GM12878 (cell line): ENCODE results near the gene FBXL22. TPM values are rescaled to one million over a fixed set of nuclear protein-coding genes. Genes with fewer than 3 reads are reported as not detected.

Source experiments
- ATAC-seq: fragments of 200-7000 bp; cut with Tn5 transposase; 3 replicates; pipeline ENCODE4 v1.9.1; 2020; ENCODE audit warnings: mild to moderate bottlenecking, moderate library complexity
- BruUV-seq: library from RNA; stranded (reverse); fragments of 400-500 nt; replicated peaks from 2 replicates; lab custom pipeline; 2021; lab: Mats Ljungman, UMichigan
- CTCF ChIA-PET: fragments of 300-600 bp; sonication (Branson Sonifier 250); formaldehyde crosslinking; extraction: SDS; loops from one replicate; lab custom pipeline; 2021; ENCODE audit warnings: inconsistent platforms; lab: Yijun Ruan, JAX
- POLR2A ChIA-PET: fragments of 350-600 bp; formaldehyde crosslinking; extraction: SDS; loops from one replicate; lab custom pipeline; 2021; ENCODE audit warnings: inconsistent platforms; lab: Charles Lee
- RAD21 ChIA-PET: fragments of 300-600 bp; sonication (Branson Sonifier 250); formaldehyde crosslinking; loops from one replicate; lab custom pipeline; 2023; ENCODE audit warnings: antibody characterized with exemption; ENCODE audit not compliant: unreplicated experiment; lab: Charles Lee
- SMC1A ChIA-PET: fragments of 300-600 bp; sonication (Branson Sonifier 250); formaldehyde crosslinking; loops from one replicate; lab custom pipeline; 2023; ENCODE audit not compliant: unreplicated experiment, uncharacterized antibody; lab: Charles Lee
- DNase-seq: peaks from one replicate; pipeline ENCODE4 v3.0.0-alpha.2; 2011; ENCODE audit warnings: low read depth, low spot score
- FAIRE-seq: peaks from 3 replicates; lab custom pipeline; 2011; peaks lifted over from hg19 to GRCh38; lab: Jason Lieb, UNC
- H2AFZ ChIP-seq: 2 replicates; pipeline ENCODE4 v1.6.0; 2011; ENCODE audit warnings: low read depth, low read length, control low read depth; ENCODE audit not compliant: control insufficient read depth
- H3K27ac ChIP-seq: 2 replicates; pipeline ENCODE4 v1.5.1; 2011; ENCODE audit warnings: control low read depth; ENCODE audit not compliant: control insufficient read depth, insufficient read depth
- H3K27me3 ChIP-seq, 2 experiments: replicated peaks in 1 of 2; 2 replicates each; pipeline versions ENCODE4 v1.6.0 to v1.6.1; 2011; ENCODE audit warnings: low read length in 1 of 2; ENCODE audit not compliant: control insufficient read depth in 2 of 2, insufficient read depth in 2 of 2
- H3K36me3 ChIP-seq, 2 experiments: 2 replicates each; pipeline ENCODE4 v1.5.1; 2011; ENCODE audit warnings: low read length in 1 of 2; ENCODE audit not compliant: control insufficient read depth in 2 of 2, insufficient read depth in 2 of 2
- H3K4me1 ChIP-seq: 2 replicates; pipeline ENCODE4 v1.6.1; 2011; ENCODE audit warnings: mild to moderate bottlenecking, low read length, moderate library complexity, mixed read lengths; ENCODE audit not compliant: control insufficient read depth, insufficient read depth
- H3K4me2 ChIP-seq: 2 replicates; pipeline ENCODE4 v1.6.0; 2011; ENCODE audit warnings: control low read depth; ENCODE audit not compliant: control insufficient read depth, insufficient read depth
- H3K4me3 ChIP-seq: fragments of 200-600 bp; sonication (generic); 2 replicates; pipeline ENCODE4 v1.5.1; 2016
- H3K79me2 ChIP-seq: 2 replicates; pipeline ENCODE4 v1.6.0; 2011; ENCODE audit warnings: low read length; ENCODE audit not compliant: control insufficient read depth, insufficient read depth
- H3K9ac ChIP-seq: 2 replicates; pipeline ENCODE4 v1.8.0; 2011; ENCODE audit warnings: low read length, control low read depth, mixed read lengths; ENCODE audit not compliant: control insufficient read depth, insufficient read depth
- H3K9me3 ChIP-seq: replicated peaks from 3 replicates; pipeline ENCODE4 v1.5.1; 2011; ENCODE audit warnings: mild to moderate bottlenecking, low read length; ENCODE audit not compliant: control insufficient read depth, insufficient read depth
- H4K20me1 ChIP-seq: 2 replicates; pipeline ENCODE4 v1.6.0; 2011; ENCODE audit not compliant: control insufficient read depth, insufficient read depth
- BACH1 ChIP-seq: fragments of 450-650 bp; IDR thresholded peaks from 2 replicates; pipeline ENCODE4 v1.6.1; 2017; ENCODE audit warnings: mild to moderate bottlenecking, borderline replicate concordance
- CBX5 ChIP-seq: sonication (generic); IDR thresholded peaks from 2 replicates; pipeline ENCODE4 v1.6.1; 2016; ENCODE audit warnings: low read depth, moderate library complexity, mild to moderate bottlenecking, inconsistent platforms
- CHD2 ChIP-seq: IDR thresholded peaks from 2 replicates; pipeline ENCODE4 v1.6.1; 2011; ENCODE audit warnings: low read depth, low read length, improper control_type of control experiment, borderline replicate concordance
- EED ChIP-seq: sonication (generic); IDR thresholded peaks from 2 replicates; pipeline ENCODE4 v1.6.1; 2016; ENCODE audit warnings: antibody characterized with exemption, low read depth
- EZH2 ChIP-seq: IDR thresholded peaks from 2 replicates; pipeline ENCODE4 v1.6.1; 2012; ENCODE audit warnings: low read depth, mild to moderate bottlenecking, control low read depth, inconsistent platforms, low read length, borderline replicate concordance; ENCODE audit not compliant: control insufficient read depth
- MEF2A ChIP-seq: IDR thresholded peaks from 2 replicates; pipeline ENCODE4 v1.6.1; 2011; ENCODE audit warnings: low read depth, mild to moderate bottlenecking, low read length, moderate library complexity; ENCODE audit not compliant: insufficient read depth
- MYC ChIP-seq: IDR thresholded peaks from 2 replicates; pipeline ENCODE4 v1.6.1; 2011; ENCODE audit warnings: mild to moderate bottlenecking, low read length, moderate library complexity, inconsistent platforms; ENCODE audit not compliant: insufficient read depth, insufficient replicate concordance, insufficient read length, severe bottlenecking
- NFIC ChIP-seq: IDR thresholded peaks from 2 replicates; pipeline ENCODE4 v1.6.1; 2012; ENCODE audit warnings: low read depth, mild to moderate bottlenecking, inconsistent platforms, low read length, moderate library complexity
- NFXL1 ChIP-seq: fragments of 450-650 bp; IDR thresholded peaks from 2 replicates; pipeline ENCODE4 v1.6.1; 2017; ENCODE audit warnings: antibody characterized with exemption, mild to moderate bottlenecking, borderline replicate concordance
- NFYB ChIP-seq: IDR thresholded peaks from 2 replicates; pipeline ENCODE4 v1.6.1; 2011; ENCODE audit warnings: low read depth, mild to moderate bottlenecking, low read length, improper control_type of control experiment, moderate library complexity; ENCODE audit not compliant: insufficient read depth
- NRF1 ChIP-seq: conservative IDR thresholded peaks from 2 replicates; pipeline ENCODE4 v1.6.1; 2011; ENCODE audit warnings: mild to moderate bottlenecking, low read depth, low read length, improper control_type of control experiment
- SIN3A ChIP-seq: IDR thresholded peaks from 2 replicates; pipeline ENCODE4 v1.6.1; 2012; ENCODE audit warnings: low read depth, low read length, improper control_type of control experiment
- ZBTB33 ChIP-seq: fragments of 450-650 bp; IDR thresholded peaks from 2 replicates; pipeline ENCODE4 v1.6.1; 2017; ENCODE audit warnings: mild to moderate bottlenecking
- ZBTB40 ChIP-seq: fragments of 450-650 bp; IDR thresholded peaks from 2 replicates; pipeline ENCODE4 v1.6.1; 2016; ENCODE audit warnings: mild to moderate bottlenecking, moderate library complexity, borderline replicate concordance
- in situ Hi-C: fragments of 300-500 bp; cut with MboI; formaldehyde crosslinking; loops from 9 replicates; pipeline ENCODE4 v1.14.3; 2018; ENCODE audit warnings: mixed read lengths
- intact Hi-C: fragments of 100-400 bp; cut with micrococcal nuclease; formaldehyde crosslinking; loops from one replicate; pipeline ENCODE4 v1.14.2; 2022; ENCODE audit not compliant: unreplicated experiment
- polyA plus RNA-seq, 11 experiments: library from polyadenylated mRNA; depleted of rRNA in 4 of 11; unstranded in 6 of 11; stranded (reverse) in 5 of 11; fragments of >200 nt; fragmentation: Nextera tagmentation in 4 of 11; fragmentation: Illumina TruSeq in 1 of 11; extraction: Ambion mirVana in 4 of 11; extraction: Trizol in 1 of 11; gene quantifications; 1 replicate in 1 of 11; 2 replicates in 10 of 11; pipeline versions ENCODE4 v1.2.1 to v1.2.3, GENCODE V29; 2011 to 2016; ENCODE audit warnings: inconsistent platforms in 2 of 11, missing spikeins in 2 of 11, low read depth in 1 of 11
- total RNA-seq, 4 experiments: library from RNA; depleted of rRNA in 3 of 4; stranded (reverse); fragments of >200 nt in 3 of 4; fragmentation: Illumina TruSeq in 1 of 4; extraction: Trizol in 1 of 4; gene quantifications; 2 replicates each; pipeline versions ENCODE4 v1.2.1 to v1.2.3, GENCODE V29; 2013 to 2021
- TF ChIP-seq, protein P1 (sequence below): IDR thresholded peaks from 2 replicates; pipeline ENCODE4 v1.6.1; 2012; ENCODE audit warnings: low read depth, low read length, improper control_type of control experiment

The FBXL22 gene
- total and polyA plus RNA-seq, 10 of the 15 experiments (the other 5 are each of a cell fraction or from before 2014, with no cell fraction given), result 0.05 to 2.6 (median 0.52) TPM

DNA sequence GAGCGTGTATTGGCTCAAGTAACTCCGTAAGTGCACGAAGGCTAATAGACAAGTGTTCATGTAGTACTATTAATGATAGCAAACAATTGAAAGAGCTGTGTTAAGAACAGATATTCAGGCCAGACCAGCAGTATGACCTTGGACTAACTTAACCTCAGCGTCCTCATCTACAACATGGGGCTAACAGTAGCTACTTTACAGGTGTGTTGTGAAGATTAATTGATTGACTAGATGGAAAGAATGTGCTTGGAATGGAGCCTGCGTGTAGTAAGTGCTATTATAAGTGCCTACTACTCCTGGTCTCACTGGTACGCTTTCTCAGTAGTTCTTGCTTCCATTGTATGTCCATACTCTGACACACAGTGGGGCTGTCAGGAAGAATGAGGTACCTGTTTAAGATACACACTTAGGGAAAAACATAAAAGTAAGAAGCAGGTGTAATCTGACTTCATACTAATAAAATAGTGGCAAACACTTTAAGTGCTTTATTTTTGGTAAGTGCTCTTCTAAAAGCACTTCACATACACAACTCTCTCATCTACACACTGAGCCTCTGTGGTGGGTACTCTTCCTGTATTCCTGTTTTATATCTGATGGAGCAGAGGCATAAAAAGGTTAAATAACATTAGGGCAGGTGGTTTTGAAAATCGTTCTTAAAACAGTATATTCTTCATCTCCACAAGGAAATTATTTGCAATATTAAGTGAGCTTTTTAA lies 24.3 kb upstream of the FBXL22 start (continued):
- TF ChIP-seq ZBTB40, result no peak
- no peak for TF ChIP-seq NFYB
- TF ChIP-seq NFXL1, result no peak
- no peak for TF ChIP-seq BACH1
- TF ChIP-seq CBX5, result no peak
- TF ChIP-seq CHD2, result no peak
- TF ChIP-seq SIN3A, result no peak
- TF ChIP-seq NFIC, result no peak
- no peak for TF ChIP-seq EED

DNA sequence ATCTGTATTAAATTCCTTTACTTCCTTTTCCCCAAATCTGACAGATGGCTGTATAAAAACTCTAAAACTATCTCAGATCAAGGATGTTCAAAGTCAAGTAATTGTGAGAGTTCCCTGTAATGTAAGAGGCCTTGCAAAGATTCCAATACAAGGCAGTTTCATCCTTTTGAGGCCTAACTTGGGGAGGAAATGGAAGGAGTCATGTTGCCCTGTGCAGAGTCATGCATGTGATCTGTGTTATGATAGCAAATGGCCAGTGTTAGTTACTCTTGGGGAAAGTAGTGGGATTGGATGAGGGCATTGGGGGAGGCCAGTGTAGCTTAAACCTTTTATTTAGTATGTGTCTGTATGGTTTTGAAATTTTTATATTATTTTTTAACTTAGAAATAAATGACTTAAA lies 23.7 kb upstream of the FBXL22 start:
- no peak for FAIRE-seq
- Histone ChIP-seq H3K79me2 (no peaks in the 10 kb centered on the region), H2AFZ (no peak overlapping the region), H3K4me2 (no peak overlapping the region), H3K9me3 (no peaks in the 10 kb centered on the region), H3K9ac (no peak overlapping the region), H3K27me3 (no peaks in the 10 kb centered on the region), H3K4me1 (no peaks in the 10 kb centered on the region), H3K36me3 (peaks cover 9 to 25% of the 10 kb centered on the region in 2 experiments; a peak in 3 of 4 replicates), H4K20me1 (no peaks in the 10 kb centered on the region), H3K4me3 (no peak overlapping the region), H3K27ac (no peak overlapping the region)
- intact Hi-C loops, result no loop called here
- POLR2A ChIA-PET, result interaction anchor here (0.6 kb wide), 1 partner anchor 107 kb away, joined by 3 read pairs; no protein-coding TSS in a partner anchor
- no TSS peak for BruUV-seq
- SMC1A ChIA-PET, result interaction anchor here (1.5 to 2.6 kb wide), 2 partner anchors 8 to 29 kb away, joined by 7 to 9 read pairs; no protein-coding TSS in a partner anchor
- RAD21 ChIA-PET, result interaction anchor here (1.5 kb wide), 1 partner anchor 23 kb away, joined by 5 read pairs; no protein-coding TSS in a partner anchor
- DNase-seq, result no peak
- in situ Hi-C loops, result no loop called here
- ATAC-seq, result no peak
- no peak for TF ChIP-seq EZH2
- no peak for TF ChIP-seq NRF1
- TF ChIP-seq MYC, result no peak
- no peak for TF ChIP-seq ZBTB33
- TF ChIP-seq MEF2A, result no peak
- TF ChIP-seq, protein P1, sequence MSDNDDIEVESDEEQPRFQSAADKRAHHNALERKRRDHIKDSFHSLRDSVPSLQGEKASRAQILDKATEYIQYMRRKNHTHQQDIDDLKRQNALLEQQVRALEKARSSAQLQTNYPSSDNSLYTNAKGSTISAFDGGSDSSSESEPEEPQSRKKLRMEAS, result no peak
- CTCF ChIA-PET, result interaction anchor here (1.8 to 2.0 kb wide), 2 partner anchors 105 to 107 kb away, joined by 4 to 7 read pairs; no protein-coding TSS in a partner anchor
